Vagina (tissue), 2 donors: ENCODE data around the gene LRRC4B.

Experiments
- CTCF ChIP-seq, 3 experiments: fragments of 450-650 bp in 2 of 3; fragments of 200-600 bp in 1 of 3; sonication (generic) in 1 of 3; IDR thresholded peaks; one replicate each; pipeline ENCODE4 v1.5.1; 2017 to 2019; ENCODE audit warnings: antibody characterized with exemption in 3 of 3, mild to moderate bottlenecking in 2 of 3, moderate library complexity in 2 of 3
- POLR2AphosphoS5 ChIP-seq, 2 donors: sonication (generic); formaldehyde crosslinking; IDR thresholded peaks; one replicate each; pipeline ENCODE4 v1.9.0; 2017; ENCODE audit warnings: antibody characterized with exemption in 2 of 2, mild to moderate bottlenecking in 2 of 2, low read depth in 1 of 2; ENCODE audit not compliant: insufficient read depth in 1 of 2

- TF ChIP-seq POLR2AphosphoS5 (IDR thresholded peaks at IDR 0.05; ENCODE audit: insufficient read depth in 1 of 2, low read depth in 1 of 2) (no peak), CTCF (IDR thresholded peaks at IDR 0.05) (no peak)
Observed at GRCh38 chr19:50515168-50515561, 53.1 kb downstream of the LRRC4B start.
